NOMO-1 treated with dmso at 0.1 percent for 144 hours (cell line): ENCODE data around the gene RORB.
"Not testable (repeated sequence)": the region's sequence is repeated elsewhere in the genome, so short reads cannot be mapped to it uniquely, and the experiment has no call there.

Experiments
- DNase-seq: peaks from one replicate; lab custom pipeline; 2025; ENCODE audit not compliant: unreplicated experiment; lab: John Stamatoyannopoulos, UW

Gene RORB

GRCh38 chr9:74512416-74512815, 15.3 kb downstream of the RORB start:
- no peak for DNase-seq

GRCh38 chr9:74513221-74513620, 16.1 kb downstream of the RORB start:
- no peak for DNase-seq

- no peak for DNase-seq
These were observed 20.1 kb downstream of the RORB start for GRCh38 chr9:74517188-74517587.

GRCh38 chr9:74519419-74519818, 22.3 kb downstream of the RORB start:
- no peak for DNase-seq

GRCh38 chr9:74521009-74521408, 23.9 kb downstream of the RORB start:
- DNase-seq = no peak

GRCh38 chr9:74524289-74524688, 27.2 kb downstream of the RORB start:
- DNase-seq = no peak

GRCh38 chr9:74526215-74526614, 29.1 kb downstream of the RORB start:
- DNase-seq = no peak

- no peak for DNase-seq
These were observed 30.6 kb downstream of the RORB start for GRCh38 chr9:74527718-74528117.

- DNase-seq = no peak
These were observed 31.1 kb downstream of the RORB start for GRCh38 chr9:74528207-74528606.

GRCh38 chr9:74530458-74530857, 33.3 kb downstream of the RORB start:
- DNase-seq = not testable (repeated sequence)

GRCh38 chr9:74533253-74533652, 36.1 kb downstream of the RORB start:
- DNase-seq = no peak

GRCh38 chr9:74534841-74535240, 37.7 kb downstream of the RORB start:
- no peak for DNase-seq

- DNase-seq = no peak
These were observed 46.0 kb downstream of the RORB start for GRCh38 chr9:74543145-74543544.

- no peak for DNase-seq
These were observed 54.1 kb downstream of the RORB start for GRCh38 chr9:74551266-74551665.

- no peak for DNase-seq
These were observed 57.8 kb downstream of the RORB start for GRCh38 chr9:74554751-74555419.

GRCh38 chr9:74555565-74555964, 58.4 kb downstream of the RORB start:
- DNase-seq = no peak

- no peak for DNase-seq
These were observed 59.5 kb downstream of the RORB start for GRCh38 chr9:74556685-74557084.

GRCh38 chr9:74557571-74557970, 60.4 kb downstream of the RORB start:
- peak; percentile 59 for DNase-seq

- no peak for DNase-seq
These were observed 65.5 kb downstream of the RORB start for GRCh38 chr9:74562611-74563010.

GRCh38 chr9:74570879-74571512, 73.9 kb downstream of the RORB start:
- no peak for DNase-seq

- DNase-seq = no peak
These were observed 76.6 kb downstream of the RORB start for GRCh38 chr9:74573640-74574191.

- no peak for DNase-seq
These were observed 79.0 kb downstream of the RORB start for GRCh38 chr9:74576176-74576575.

- DNase-seq = no peak
These were observed 80.8 kb downstream of the RORB start for GRCh38 chr9:74577956-74578355.
